HEK293 (cell line): Measurements from ENCODE around the gene ADGRF1.

Source experiments
- CTCF ChIA-PET: fragments of 350-600 bp; formaldehyde crosslinking; extraction: SDS; loops from one replicate; lab custom pipeline; 2021; ENCODE audit warnings: antibody characterized with exemption; lab: Yijun Ruan, JAX
- POLR2A ChIA-PET: fragments of 300-600 bp; formaldehyde crosslinking; extraction: SDS; loops from one replicate; lab custom pipeline; 2020; ENCODE audit warnings: antibody characterized with exemption, inconsistent platforms; lab: Yijun Ruan, JAX
- H3K27ac ChIP-seq: fragments of 200-500 bp; sonication (Bioruptor generic); 2 replicates; pipeline ENCODE4 v1.5.1; 2014; ENCODE audit warnings: low read depth, low read length, control low read depth, inconsistent platforms; ENCODE audit errors: extremely low read depth
- H3K36me3 ChIP-seq, 2 experiments: fragments of 200-500 bp in 1 of 2; sonication (Bioruptor generic) in 1 of 2; 1 replicate in 1 of 2; 2 replicates in 1 of 2; pipeline ENCODE4 v1.5.1; 2014 to 2017; ENCODE audit warnings: inconsistent platforms in 2 of 2, low read length in 2 of 2; ENCODE audit not compliant: control insufficient read depth in 2 of 2, insufficient read depth in 1 of 2
- H3K4me1 ChIP-seq: fragments of 200-500 bp; sonication (Bioruptor generic); 2 replicates; pipeline ENCODE4 v1.5.1; 2014; ENCODE audit warnings: mild to moderate bottlenecking, low read length, inconsistent platforms; ENCODE audit not compliant: control insufficient read depth, insufficient read depth
- H3K4me3 ChIP-seq: 2 replicates; pipeline ENCODE4 v1.5.1; 2011; ENCODE audit warnings: low read depth, mild to moderate bottlenecking, control low read depth, low read length, moderate library complexity
- H3K9me3 ChIP-seq: fragments of 200-500 bp; sonication (Bioruptor generic); 2 replicates; pipeline ENCODE4 v1.5.1; 2014; ENCODE audit warnings: low read depth, low read length, inconsistent platforms; ENCODE audit not compliant: control insufficient read depth, insufficient read depth
- ATF2 ChIP-seq: fragments of 450-650 bp; formaldehyde crosslinking; IDR thresholded peaks from 2 replicates; pipeline ENCODE4 v1.5.1; 2016; ENCODE audit warnings: missing biosample characterization, missing genetic modification characterization, low read depth
- GLIS2 ChIP-seq: fragments of 450-650 bp; formaldehyde crosslinking; IDR thresholded peaks from 2 replicates; pipeline ENCODE4 v1.5.1; 2016; ENCODE audit warnings: missing biosample characterization, missing genetic modification characterization
- KLF9 ChIP-seq: fragments of 450-650 bp; formaldehyde crosslinking; IDR thresholded peaks from 2 replicates; pipeline ENCODE4 v1.5.1; 2016; ENCODE audit warnings: missing biosample characterization, missing genetic modification characterization, low read depth
- SP7 ChIP-seq: fragments of 450-650 bp; formaldehyde crosslinking; IDR thresholded peaks from 2 replicates; pipeline ENCODE4 v1.5.1; 2016; ENCODE audit warnings: missing biosample characterization, missing genetic modification characterization
- WT1 ChIP-seq: fragments of 450-650 bp; formaldehyde crosslinking; IDR thresholded peaks from 2 replicates; pipeline ENCODE4 v1.5.1; 2016; ENCODE audit warnings: missing biosample characterization, missing genetic modification characterization
- ZBTB48 ChIP-seq: fragments of 450-650 bp; formaldehyde crosslinking; IDR thresholded peaks from 2 replicates; pipeline ENCODE4 v1.5.1; 2016; ENCODE audit warnings: missing biosample characterization, missing genetic modification characterization
- ZBTB49 ChIP-seq: fragments of 450-650 bp; formaldehyde crosslinking; IDR thresholded peaks from 2 replicates; pipeline ENCODE4 v1.5.1; 2016; ENCODE audit warnings: missing biosample characterization, missing genetic modification characterization, low read depth
- ZFHX2 ChIP-seq: fragments of 450-650 bp; formaldehyde crosslinking; conservative IDR thresholded peaks from 2 replicates; pipeline ENCODE4 v1.5.1; 2016; ENCODE audit warnings: missing biosample characterization, missing genetic modification characterization
- ZNF114 ChIP-seq: fragments of 450-650 bp; formaldehyde crosslinking; IDR thresholded peaks from 2 replicates; pipeline ENCODE4 v1.5.0; 2017; ENCODE audit warnings: missing biosample characterization, missing genetic modification characterization
- ZNF221 ChIP-seq: fragments of 450-650 bp; formaldehyde crosslinking; IDR thresholded peaks from 2 replicates; pipeline ENCODE4 v1.5.1; 2017; ENCODE audit warnings: missing biosample characterization, missing genetic modification characterization, borderline replicate concordance
- ZNF280D ChIP-seq: fragments of 450-650 bp; formaldehyde crosslinking; IDR thresholded peaks from 2 replicates; pipeline ENCODE4 v1.5.1; 2016; ENCODE audit warnings: missing biosample characterization, missing genetic modification characterization
- ZNF366 ChIP-seq: fragments of 450-650 bp; formaldehyde crosslinking; conservative IDR thresholded peaks from 2 replicates; pipeline ENCODE4 v1.5.1; 2016; ENCODE audit warnings: missing biosample characterization, missing genetic modification characterization
- ZNF37A ChIP-seq: fragments of 450-650 bp; IDR thresholded peaks from 2 replicates; pipeline ENCODE4 v1.5.1; 2018; ENCODE audit warnings: missing biosample characterization, missing genetic modification characterization
- ZNF391 ChIP-seq: fragments of 450-650 bp; formaldehyde crosslinking; IDR thresholded peaks from 2 replicates; pipeline ENCODE4 v1.5.1; 2016; ENCODE audit warnings: low read depth, missing biosample characterization, missing genetic modification characterization, borderline replicate concordance
- ZNF529 ChIP-seq: fragments of 450-650 bp; formaldehyde crosslinking; IDR thresholded peaks from 2 replicates; pipeline ENCODE4 v1.5.1; 2017; ENCODE audit warnings: missing genetic modification characterization, missing biosample characterization; ENCODE audit not compliant: insufficient replicate concordance
- ZNF549 ChIP-seq: fragments of 450-650 bp; IDR thresholded peaks from 2 replicates; pipeline ENCODE4 v1.5.1; 2018; ENCODE audit warnings: missing biosample characterization, missing genetic modification characterization, mild to moderate bottlenecking, inconsistent platforms, moderate library complexity
- ZNF621 ChIP-seq: fragments of 450-650 bp; formaldehyde crosslinking; IDR thresholded peaks from 2 replicates; pipeline ENCODE4 v1.5.1; 2017; ENCODE audit warnings: missing biosample characterization, missing genetic modification characterization
- ZNF624 ChIP-seq: fragments of 450-650 bp; formaldehyde crosslinking; IDR thresholded peaks from 2 replicates; pipeline ENCODE4 v1.5.1; 2017; ENCODE audit warnings: missing biosample characterization, missing genetic modification characterization
- ZNF660 ChIP-seq: fragments of 450-650 bp; IDR thresholded peaks from 2 replicates; pipeline ENCODE4 v1.5.1; 2018; ENCODE audit warnings: missing biosample characterization, mild to moderate bottlenecking, missing genetic modification characterization
- ZNF747 ChIP-seq: fragments of 450-650 bp; formaldehyde crosslinking; IDR thresholded peaks from 2 replicates; pipeline ENCODE4 v1.5.1; 2016; ENCODE audit warnings: missing biosample characterization, missing genetic modification characterization
- TF ChIP-seq, protein P1 (sequence below): IDR thresholded peaks from 2 replicates; pipeline ENCODE4 v1.6.1; 2011; ENCODE audit warnings: mild to moderate bottlenecking, low read depth, low read length, borderline replicate concordance
- TF ChIP-seq, protein P2 (sequence below): fragments of 450-650 bp; formaldehyde crosslinking; IDR thresholded peaks from 2 replicates; pipeline ENCODE4 v1.5.1; 2016; ENCODE audit warnings: missing biosample characterization, missing genetic modification characterization

Gene ADGRF1

GRCh38 chr6:47064274-47064673 lies 22.1 kb upstream of the ADGRF1 start (continued):
- TF ChIP-seq ZNF624 (tag by site-specific recombination) (no peak), ZNF114 (tag by site-specific recombination) (no peak), GLIS2 (no peak), ZNF221 (no peak), ZNF549 (tag by site-specific recombination) (no peak), WT1 (tag by site-specific recombination) (no peak), ZNF37A (tag by site-specific recombination) (no peak), SP7 (tag by site-specific recombination) (no peak), ZFHX2 (no peak), ZNF529 (tag by site-specific recombination) (no peak), ZNF660 (no peak), ZNF391 (no peak), ZBTB49 (no peak), ATF2 (no peak), ZNF366 (tag by site-specific recombination) (no peak)
- TF ChIP-seq, protein P1, sequence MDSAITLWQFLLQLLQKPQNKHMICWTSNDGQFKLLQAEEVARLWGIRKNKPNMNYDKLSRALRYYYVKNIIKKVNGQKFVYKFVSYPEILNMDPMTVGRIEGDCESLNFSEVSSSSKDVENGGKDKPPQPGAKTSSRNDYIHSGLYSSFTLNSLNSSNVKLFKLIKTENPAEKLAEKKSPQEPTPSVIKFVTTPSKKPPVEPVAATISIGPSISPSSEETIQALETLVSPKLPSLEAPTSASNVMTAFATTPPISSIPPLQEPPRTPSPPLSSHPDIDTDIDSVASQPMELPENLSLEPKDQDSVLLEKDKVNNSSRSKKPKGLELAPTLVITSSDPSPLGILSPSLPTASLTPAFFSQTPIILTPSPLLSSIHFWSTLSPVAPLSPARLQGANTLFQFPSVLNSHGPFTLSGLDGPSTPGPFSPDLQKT = no peak

- Histone ChIP-seq H3K4me3 (no peak overlapping the region), H3K27ac (no peak overlapping the region), H3K9me3 (no peaks in the 10 kb centered on the region), H3K36me3 (no peaks in the 10 kb centered on the region), H3K4me1 (no peaks in the 10 kb centered on the region; the same call in 1 of the 2 replicates)
- TF ChIP-seq KLF9 (no peak), ZNF621 (no peak), ZNF747 (tag by site-specific recombination) (no peak), ZBTB48 (tag by site-specific recombination) (no peak), ZNF280D (tag by site-specific recombination) (no peak)
- TF ChIP-seq, protein P2, sequence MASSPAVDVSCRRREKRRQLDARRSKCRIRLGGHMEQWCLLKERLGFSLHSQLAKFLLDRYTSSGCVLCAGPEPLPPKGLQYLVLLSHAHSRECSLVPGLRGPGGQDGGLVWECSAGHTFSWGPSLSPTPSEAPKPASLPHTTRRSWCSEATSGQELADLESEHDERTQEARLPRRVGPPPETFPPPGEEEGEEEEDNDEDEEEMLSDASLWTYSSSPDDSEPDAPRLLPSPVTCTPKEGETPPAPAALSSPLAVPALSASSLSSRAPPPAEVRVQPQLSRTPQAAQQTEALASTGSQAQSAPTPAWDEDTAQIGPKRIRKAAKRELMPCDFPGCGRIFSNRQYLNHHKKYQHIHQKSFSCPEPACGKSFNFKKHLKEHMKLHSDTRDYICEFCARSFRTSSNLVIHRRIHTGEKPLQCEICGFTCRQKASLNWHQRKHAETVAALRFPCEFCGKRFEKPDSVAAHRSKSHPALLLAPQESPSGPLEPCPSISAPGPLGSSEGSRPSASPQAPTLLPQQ (tag by site-specific recombination) = no peak
- ChIA-PET CTCF (interaction anchor here (0.5 to 2.3 kb wide), 8 partner anchors 9 to 1183 kb away, joined by 3 to 9 read pairs (median 3); no protein-coding TSS in a partner anchor), POLR2A (no interaction called here)
These were observed 20.2 kb upstream of the ADGRF1 start for GRCh38 chr6:47062346-47062745.
